HAP-1 (cell line): Measurements from ENCODE around the gene NTN4.
"Not testable (repeated sequence)": the region's sequence is repeated elsewhere in the genome, so short reads cannot be mapped to it uniquely, and the experiment has no call there.

Source experiments
- DNase-seq, 2 experiments: peaks; one replicate each; pipeline ENCODE4 v3.0.0-alpha.2; 2016 to 2020; ENCODE audit warnings: low spot score in 2 of 2
- H3K27me3 ChIP-seq: fragments of 250-450 bp; sonication (Bioruptor Pico); 2 replicates; pipeline ENCODE4 v1.5.1; 2020; ENCODE audit warnings: low read depth, mild to moderate bottlenecking, moderate library complexity
- H3K36me3 ChIP-seq: fragments of 250-450 bp; sonication (Bioruptor Pico); replicated peaks from 2 replicates; pipeline ENCODE4 v1.5.1; 2020; ENCODE audit warnings: mild to moderate bottlenecking
- H3K4me1 ChIP-seq: fragments of 250-450 bp; sonication (Bioruptor Pico); 2 replicates; pipeline ENCODE4 v1.5.1; 2020; ENCODE audit warnings: mild to moderate bottlenecking
- H3K4me3 ChIP-seq: fragments of 250-450 bp; sonication (Bioruptor Pico); 2 replicates; pipeline ENCODE4 v1.5.1; 2020; ENCODE audit warnings: mild to moderate bottlenecking, moderate library complexity
- H3K9me3 ChIP-seq: fragments of 250-450 bp; sonication (Bioruptor Pico); 2 replicates; pipeline ENCODE4 v1.5.1; 2020; ENCODE audit warnings: mild to moderate bottlenecking, moderate library complexity
- in situ Hi-C: fragments of 300-500 bp; cut with MboI; formaldehyde crosslinking; loops from 3 replicates; pipeline ENCODE4 v1.14.3; 2020; ENCODE audit warnings: low sequenced_read_pairs, inconsistent platforms, mixed read lengths

The NTN4 gene

GRCh38 chr12:95623554-95624170 lies 166.9 kb downstream of the NTN4 start:
- Histone ChIP-seq H3K27me3 (no peaks in the 10 kb centered on the region), H3K4me3 (no peak overlapping the region), H3K36me3 (no peaks in the 10 kb centered on the region), H3K9me3 (no peaks in the 10 kb centered on the region), H3K4me1 (peaks cover 20% of the 10 kb centered on the region)
- in situ Hi-C loops: no loop called here
- peak; percentile 90 to 93 for DNase-seq

- no peak for DNase-seq
Measured at GRCh38 chr12:95622879-95623278, 167.7 kb downstream of the NTN4 start.

GRCh38 chr12:95621725-95622124 lies 168.8 kb downstream of the NTN4 start:
- H3K27me3 ChIP-seq: no peaks in the 10 kb centered on the region
- H3K36me3 ChIP-seq: no peaks in the 10 kb centered on the region
- in situ Hi-C loops: no loop called here
- no peaks in the 10 kb centered on the region for H3K9me3 ChIP-seq
- peak; percentile 23 to 56 for DNase-seq
- H3K4me1 ChIP-seq: peaks cover 18% of the 10 kb centered on the region
- H3K4me3 ChIP-seq: no peak overlapping the region

More at GRCh38 chr12:95622879-95623278, 167.7 kb downstream of the NTN4 start:
- in situ Hi-C loops: no loop called here
- H3K27me3 ChIP-seq: no peaks in the 10 kb centered on the region
- no peaks in the 10 kb centered on the region for H3K36me3 ChIP-seq
- H3K4me1 ChIP-seq: peaks cover 20% of the 10 kb centered on the region
- no peak overlapping the region for H3K4me3 ChIP-seq
- no peaks in the 10 kb centered on the region for H3K9me3 ChIP-seq

- no peaks in the 10 kb centered on the region for H3K9me3 ChIP-seq
- H3K36me3 ChIP-seq: no peaks in the 10 kb centered on the region
- no peak overlapping the region for H3K4me3 ChIP-seq
- in situ Hi-C loops: no loop called here
- peaks cover 20% of the 10 kb centered on the region for H3K4me1 ChIP-seq
- DNase-seq: no peak
- H3K27me3 ChIP-seq: no peaks in the 10 kb centered on the region
Measured at GRCh38 chr12:95620171-95620570, 170.4 kb downstream of the NTN4 start.

- H3K4me3 ChIP-seq, H3K4me1 ChIP-seq, H3K36me3 ChIP-seq, H3K27me3 ChIP-seq, in situ Hi-C loops, DNase-seq, H3K9me3 ChIP-seq: not testable (repeated sequence)
Measured at GRCh38 chr12:95616470-95616869, 174.1 kb downstream of the NTN4 start.

GRCh38 chr12:95615749-95616148 lies 174.8 kb downstream of the NTN4 start:
- Histone ChIP-seq H3K36me3 (no peaks in the 10 kb centered on the region), H3K4me3 (no peak overlapping the region), H3K9me3 (no peaks in the 10 kb centered on the region), H3K4me1 (peaks cover 6% of the 10 kb centered on the region), H3K27me3 (no peaks in the 10 kb centered on the region)
- peak; percentile 25 to 83 for DNase-seq
- in situ Hi-C loops: no loop called here

GRCh38 chr12:95614390-95614982 lies 176.1 kb downstream of the NTN4 start:
- Histone ChIP-seq H3K27me3 (no peaks in the 10 kb centered on the region), H3K4me1 (peaks cover 6% of the 10 kb centered on the region), H3K36me3 (no peaks in the 10 kb centered on the region), H3K9me3 (no peaks in the 10 kb centered on the region), H3K4me3 (no peak overlapping the region)
- in situ Hi-C loops: no loop called here
- DNase-seq: no peak

GRCh38 chr12:95613021-95613420 lies 177.5 kb downstream of the NTN4 start:
- in situ Hi-C loops: no loop called here

GRCh38 chr12:95611676-95612309 lies 178.8 kb downstream of the NTN4 start:
- Histone ChIP-seq H3K27me3 (no peaks in the 10 kb centered on the region), H3K36me3 (no peaks in the 10 kb centered on the region), H3K4me1 (peaks cover 18% of the 10 kb centered on the region), H3K4me3 (no peak overlapping the region), H3K9me3 (no peaks in the 10 kb centered on the region)
- DNase-seq: no peak
- in situ Hi-C loops: no loop called here

More at GRCh38 chr12:95613021-95613420, 177.5 kb downstream of the NTN4 start:
- Histone ChIP-seq H3K9me3 (no peaks in the 10 kb centered on the region), H3K4me1 (peaks cover 11% of the 10 kb centered on the region), H3K27me3 (no peaks in the 10 kb centered on the region), H3K36me3 (no peaks in the 10 kb centered on the region), H3K4me3 (no peak overlapping the region)
- no peak for DNase-seq

GRCh38 chr12:95608252-95609033 lies 182.1 kb downstream of the NTN4 start:
- in situ Hi-C loops: no loop called here
- Histone ChIP-seq H3K9me3 (no peaks in the 10 kb centered on the region), H3K4me3 (no peak overlapping the region), H3K36me3 (no peaks in the 10 kb centered on the region), H3K27me3 (no peaks in the 10 kb centered on the region), H3K4me1 (peaks cover 11% of the 10 kb centered on the region)
- DNase-seq: peak in 1 of 2 experiments; percentile 56
